Amniotic stem cell (primary cell): ENCODE data around the gene CFAP57.
"Not testable (repeated sequence)": the region's sequence is repeated elsewhere in the genome, so short reads cannot be mapped to it uniquely, and the experiment has no call there.

ENCODE experiments used
- DNase-seq: peaks from one replicate; lab custom pipeline; 2025; lab: John Stamatoyannopoulos, UW

CFAP57 gene

DNA sequence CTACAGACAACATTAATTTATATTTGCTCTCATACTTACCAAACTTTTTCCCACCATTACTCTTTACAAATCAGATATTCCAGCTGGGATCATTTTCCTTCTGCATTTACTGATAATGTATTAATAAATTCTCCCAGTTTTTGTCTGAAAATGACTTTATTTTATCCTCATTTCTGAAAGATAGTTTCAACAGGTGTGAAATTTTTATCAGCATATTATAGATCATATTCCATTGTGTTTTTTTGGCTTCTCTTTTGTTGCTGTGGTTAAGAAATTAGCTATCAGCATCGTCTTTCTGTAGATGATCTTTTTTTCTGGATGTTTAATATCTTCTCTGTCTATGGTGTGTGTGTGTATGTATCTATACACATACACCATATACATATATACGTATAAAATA lies 2.7 kb downstream of the CFAP57 start:
- no peak for DNase-seq

- no peak for DNase-seq
Measured at GRCh38 chr1:43177691-43178090, 5.6 kb downstream of the CFAP57 start.

GRCh38 chr1:43184388-43184787 lies 12.3 kb downstream of the CFAP57 start:
- DNase-seq, result no peak

- DNase-seq, result no peak
Measured at GRCh38 chr1:43184995-43185394, 12.9 kb downstream of the CFAP57 start.

DNA sequence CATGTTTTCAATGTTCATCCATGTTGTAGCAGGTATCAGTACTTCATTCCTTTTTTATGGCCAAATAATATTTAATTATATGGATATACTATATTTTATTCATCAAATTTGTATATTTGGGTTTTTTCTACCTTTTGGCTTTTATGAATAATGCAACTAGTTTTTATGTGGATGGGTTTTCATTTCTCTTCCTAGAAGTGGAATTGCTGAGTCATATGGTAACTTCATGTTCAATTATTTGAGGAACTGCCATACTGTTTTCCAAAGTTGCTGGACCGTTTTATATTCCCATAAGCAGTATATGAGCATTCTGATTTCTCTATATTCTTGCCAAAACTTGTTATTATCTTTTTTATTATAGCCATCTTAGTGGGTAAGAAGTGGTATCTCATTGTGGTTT lies 16.0 kb downstream of the CFAP57 start:
- DNase-seq, result no peak

DNA sequence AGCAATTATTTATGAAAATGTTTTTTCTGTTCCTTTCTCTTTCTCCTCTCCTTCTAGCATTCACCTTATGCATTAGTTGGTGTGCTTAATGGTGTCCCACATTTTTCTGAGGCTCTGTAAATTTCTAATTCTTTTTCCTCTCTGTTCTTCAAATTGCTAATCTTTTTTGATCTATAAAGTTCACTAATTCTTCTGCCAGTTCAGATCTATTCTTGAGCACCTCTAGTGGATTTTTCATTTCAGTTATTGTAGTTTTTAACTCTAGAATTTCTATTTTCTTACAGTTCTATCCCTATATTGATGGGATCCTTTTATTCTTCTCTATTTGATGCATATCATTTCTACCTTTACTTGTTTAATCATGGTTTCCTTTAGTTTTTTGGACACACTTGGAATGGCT lies 22.4 kb downstream of the CFAP57 start:
- no peak for DNase-seq

DNA sequence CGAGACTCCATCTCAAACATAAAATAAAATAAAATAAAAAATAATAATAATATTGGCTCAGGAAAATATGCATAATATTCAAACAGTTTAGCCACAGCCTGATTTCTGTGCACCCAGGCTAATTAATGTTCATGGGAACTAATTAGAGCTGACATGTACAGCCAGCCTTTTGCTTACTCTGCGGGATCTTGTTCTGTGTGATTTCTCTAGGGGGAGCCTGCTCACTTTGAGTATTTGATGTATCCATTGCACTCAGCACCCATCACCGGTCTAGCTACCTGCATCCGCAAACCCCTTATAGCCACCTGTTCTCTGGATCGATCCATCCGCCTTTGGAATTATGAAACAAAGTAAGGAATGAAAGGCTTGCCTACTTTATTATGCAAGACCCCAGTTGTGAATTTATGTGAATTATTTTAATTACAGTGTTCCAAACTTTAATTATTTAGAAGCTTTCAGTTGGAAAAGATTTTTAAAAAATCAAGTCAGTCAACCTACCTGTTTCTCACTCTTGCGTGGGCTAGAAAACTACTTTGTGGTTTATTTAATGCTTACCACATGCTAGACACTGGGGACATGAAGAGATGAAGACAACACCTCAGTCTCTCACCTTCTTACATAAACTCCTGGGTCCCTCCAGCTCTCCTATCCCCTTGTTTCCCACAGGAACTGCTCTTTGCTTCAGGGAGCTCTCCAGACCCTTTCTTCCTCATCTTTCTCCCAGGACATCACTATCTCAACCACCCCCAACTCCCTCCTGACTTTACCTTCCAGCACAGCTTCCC lies 25.4 kb downstream of the CFAP57 start:
- DNase-seq, result no peak

GRCh38 chr1:43199093-43199726 lies 27.1 kb downstream of the CFAP57 start:
- DNase-seq, result no peak

GRCh38 chr1:43203859-43204258 lies 31.7 kb downstream of the CFAP57 start:
- DNase-seq, result no peak

DNA sequence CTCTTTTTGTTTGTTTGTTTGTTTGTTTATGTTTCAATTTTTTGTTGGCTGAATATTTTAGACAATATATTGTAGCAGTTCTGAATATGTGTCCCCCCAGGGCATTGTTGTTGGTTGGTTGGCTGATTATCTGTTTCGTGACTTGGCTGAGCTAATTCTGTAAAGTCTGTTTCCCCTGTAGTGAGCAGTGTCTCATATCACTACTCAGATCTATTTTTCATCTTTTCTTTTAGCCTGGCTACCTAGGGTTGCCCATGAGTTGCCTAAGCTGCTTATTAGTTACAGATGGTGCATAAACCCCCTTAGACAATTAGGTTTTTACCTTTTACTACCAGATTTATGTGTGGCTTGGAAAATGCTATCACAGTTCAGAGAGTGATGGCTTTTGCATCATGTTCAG lies 32.3 kb downstream of the CFAP57 start:
- DNase-seq, result no peak

- no peak for DNase-seq
Measured at GRCh38 chr1:43205671-43206070, 33.5 kb downstream of the CFAP57 start.

DNA sequence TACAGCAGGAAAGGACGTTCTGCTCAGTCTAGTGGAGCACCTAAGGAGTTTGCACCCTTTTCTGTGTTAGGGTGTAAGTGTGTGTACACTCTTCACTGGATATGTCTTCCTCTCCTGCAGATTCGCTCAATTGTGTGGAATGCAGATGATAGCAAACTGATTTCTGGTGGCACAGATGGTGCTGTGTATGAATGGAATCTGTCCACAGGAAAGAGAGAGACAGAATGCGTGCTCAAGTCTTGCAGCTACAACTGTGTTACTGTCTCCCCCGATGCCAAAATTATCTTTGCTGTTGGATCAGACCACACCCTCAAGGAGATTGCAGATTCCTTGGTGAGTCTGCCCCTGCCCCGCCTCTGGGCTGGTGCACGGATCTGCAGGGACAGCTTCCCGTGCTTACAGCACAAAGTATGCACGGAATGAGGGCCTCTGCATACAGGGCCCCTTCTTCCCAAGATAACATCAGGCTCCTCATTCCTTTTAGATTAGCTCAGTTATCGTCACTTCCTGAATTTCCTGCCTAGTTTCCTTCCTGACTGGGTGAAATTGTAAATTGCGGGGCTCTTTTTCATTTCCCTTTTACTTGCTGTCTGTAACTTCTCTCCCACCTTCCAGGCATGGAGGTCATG lies 34.6 kb downstream of the CFAP57 start:
- peak; percentile 85 for DNase-seq

GRCh38 chr1:43207229-43207853 lies 35.2 kb downstream of the CFAP57 start:
- peak; percentile 75 for DNase-seq

DNA sequence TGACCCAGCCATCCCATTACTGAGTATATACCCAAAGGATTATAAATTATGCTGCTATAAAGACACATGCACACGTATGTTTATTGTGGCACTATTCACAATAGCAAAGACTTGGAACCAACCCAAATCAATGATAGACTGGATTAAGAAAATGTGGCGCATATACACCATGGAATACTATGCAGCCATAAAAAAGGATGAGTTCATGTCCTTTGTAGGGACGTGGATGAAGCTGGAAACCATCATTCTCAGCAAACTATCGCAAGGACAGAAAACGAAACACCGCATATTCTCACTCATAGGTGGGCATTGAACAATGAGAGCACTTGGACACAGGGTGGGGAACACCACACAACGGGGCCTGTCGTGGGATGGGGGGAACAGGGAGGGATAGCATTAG lies 36.1 kb downstream of the CFAP57 start:
- not testable (repeated sequence) for DNase-seq

- DNase-seq, result no peak
Measured at GRCh38 chr1:43214501-43215444, 42.6 kb downstream of the CFAP57 start.

DNA sequence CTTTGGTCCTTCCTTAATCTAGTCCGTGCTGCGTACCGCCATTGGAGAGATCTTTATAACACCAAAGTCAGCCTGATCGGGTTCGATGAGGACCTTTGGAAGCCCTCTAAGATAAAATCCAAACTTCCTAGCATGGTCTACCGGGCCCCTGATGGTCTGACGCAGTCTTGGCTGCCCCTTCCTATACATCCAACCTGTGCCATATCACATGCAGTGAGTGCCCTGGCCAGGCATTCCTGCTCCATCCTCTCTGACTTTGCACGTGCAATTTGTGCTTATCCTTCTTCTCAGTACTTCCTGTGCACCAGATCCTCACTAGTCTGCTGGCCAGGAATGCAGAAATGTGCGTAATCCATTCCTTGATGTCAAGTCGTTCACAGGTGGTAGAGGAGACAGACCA lies 45.6 kb downstream of the CFAP57 start:
- DNase-seq, result no peak

DNA sequence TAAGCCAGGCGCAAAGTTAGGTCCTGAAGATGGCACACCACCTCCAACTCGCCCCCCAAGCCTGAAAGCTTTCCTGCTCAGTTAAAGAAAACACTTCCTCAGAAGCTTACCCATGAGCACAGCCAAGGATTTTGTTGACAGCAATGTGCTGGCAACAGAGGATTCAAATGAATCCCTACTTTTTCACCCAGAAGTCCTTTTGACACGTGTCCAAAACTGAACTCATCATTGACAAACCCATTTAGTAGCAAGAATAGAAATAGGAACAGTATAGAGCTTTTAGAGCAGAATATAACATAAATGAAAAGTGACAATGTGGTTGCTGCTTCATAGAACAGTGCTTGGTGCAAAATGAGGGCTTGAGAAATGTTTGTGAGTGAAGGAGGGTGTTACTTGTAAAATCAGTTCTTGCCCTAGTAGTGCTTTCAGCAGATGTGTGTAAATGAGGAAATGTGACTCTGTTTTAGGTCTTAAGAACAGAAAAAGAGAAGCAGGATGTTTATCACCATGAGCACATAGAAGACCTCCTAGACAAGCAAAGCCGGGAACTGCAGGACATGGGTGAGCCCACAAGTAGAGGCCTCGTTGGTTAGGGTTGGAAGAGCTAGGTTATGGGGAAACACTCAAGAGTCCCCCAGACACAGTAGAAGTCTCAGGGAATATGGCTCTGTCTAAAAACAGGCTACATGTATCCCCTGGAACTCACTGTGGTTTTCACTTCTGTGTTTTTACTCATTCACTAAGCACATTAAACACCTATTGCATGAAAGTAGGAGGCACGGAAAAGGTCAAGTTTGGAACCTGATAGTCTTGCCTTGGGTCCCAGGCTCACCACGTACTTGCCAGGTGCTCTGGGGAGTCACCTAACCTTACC lies 49.0 kb downstream of the CFAP57 start:
- DNase-seq, result no peak

DNA sequence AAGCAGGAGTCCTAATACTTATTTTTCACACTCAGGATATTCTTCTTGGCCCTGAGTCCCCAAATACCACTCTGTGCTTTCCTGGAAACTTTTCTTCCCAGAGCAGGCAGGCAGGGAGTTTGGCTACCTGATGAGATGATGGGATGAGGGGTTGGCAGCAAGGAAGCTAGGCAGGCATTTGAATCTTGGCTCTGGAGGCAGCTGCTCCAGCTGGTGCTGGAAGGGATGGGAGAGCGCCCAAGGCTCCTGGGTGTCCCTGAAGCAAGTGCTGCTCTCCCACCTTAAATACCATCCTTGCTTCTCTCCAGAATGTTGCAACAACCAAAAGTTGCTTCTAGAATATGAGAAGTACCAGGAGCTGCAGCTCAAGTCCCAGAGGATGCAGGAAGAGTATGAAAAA lies 49.7 kb downstream of the CFAP57 start:
- DNase-seq, result no peak

DNA sequence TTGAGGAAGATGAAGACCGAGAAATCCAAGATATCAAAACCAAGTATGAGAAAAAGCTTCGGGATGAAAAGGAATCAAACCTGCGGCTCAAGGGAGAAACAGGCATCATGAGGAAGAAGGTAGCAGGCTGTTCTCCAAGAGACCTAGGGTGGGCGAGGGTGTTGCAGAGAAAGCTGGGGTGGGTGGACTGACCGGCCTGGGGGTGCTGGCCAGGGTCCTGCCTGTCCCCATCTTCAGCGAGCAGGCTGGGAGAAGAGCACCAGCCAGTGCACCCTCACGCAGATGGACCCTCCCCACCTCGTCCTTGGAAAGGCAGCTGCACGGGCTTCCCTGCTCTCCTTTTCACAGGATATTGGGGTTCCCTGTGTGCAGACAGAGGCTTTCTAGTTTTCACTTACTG lies 50.7 kb downstream of the CFAP57 start:
- no peak for DNase-seq

DNA sequence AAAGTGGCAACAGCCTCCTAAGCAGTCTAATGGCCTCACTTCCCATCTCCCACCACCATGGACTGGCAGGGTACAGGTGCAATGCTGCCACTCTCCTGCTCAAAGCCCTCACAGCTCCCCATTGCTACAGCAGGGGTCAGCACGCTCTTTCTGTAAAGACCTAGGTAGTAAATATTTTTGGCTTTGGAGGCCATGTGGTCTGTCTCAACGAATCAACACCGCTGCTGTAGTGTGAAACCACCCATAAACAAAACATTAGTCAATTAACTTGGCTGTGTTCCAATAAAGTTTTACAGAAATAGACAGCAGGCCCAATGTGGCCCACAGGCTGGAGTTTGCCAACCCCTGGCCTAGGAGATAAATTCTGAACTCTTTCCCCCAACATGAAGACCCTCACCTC lies 53.0 kb downstream of the CFAP57 start:
- DNase-seq, result no peak
